Occipital lobe (tissue), 2 donors: ENCODE data around the gene MYRFL. TPM values are rescaled to one million over a fixed set of nuclear protein-coding genes. Genes with fewer than 3 reads are reported as not detected.
"Not testable (repeated sequence)": the region's sequence is repeated elsewhere in the genome, so short reads cannot be mapped to it uniquely, and the experiment has no call there.

Experiments used
- DNase-seq: peaks from one replicate; lab custom pipeline; 2025; lab: John Stamatoyannopoulos, UW
- total RNA-seq: library from RNA; depleted of rRNA; stranded (reverse); fragments of >200 nt; gene quantifications from one replicate; pipeline ENCODE4 v1.2.3, GENCODE V29; 2014

Gene MYRFL
- total RNA-seq, 1 donor from 2014 or later: 0.78 TPM

DNA sequence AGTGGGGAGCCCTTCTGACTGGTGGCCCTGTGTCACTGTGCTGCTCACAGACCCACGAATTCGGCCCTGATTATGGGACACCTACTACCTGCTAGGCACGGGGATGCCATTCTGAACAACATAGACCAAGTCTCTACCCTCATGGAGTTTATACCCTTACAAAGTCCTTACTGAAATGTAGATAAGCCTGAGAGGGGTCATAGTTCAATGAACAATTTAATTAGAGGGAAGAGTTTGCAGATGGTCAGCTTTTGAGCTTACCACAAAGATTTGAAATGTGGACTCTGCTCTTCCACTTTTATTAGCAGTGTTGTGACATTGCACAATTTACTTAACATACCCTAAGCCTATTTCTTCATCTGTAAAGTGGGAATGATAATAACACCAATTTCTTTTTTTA lies 161.1 kb downstream of the MYRFL start:
- no peak for DNase-seq

DNA sequence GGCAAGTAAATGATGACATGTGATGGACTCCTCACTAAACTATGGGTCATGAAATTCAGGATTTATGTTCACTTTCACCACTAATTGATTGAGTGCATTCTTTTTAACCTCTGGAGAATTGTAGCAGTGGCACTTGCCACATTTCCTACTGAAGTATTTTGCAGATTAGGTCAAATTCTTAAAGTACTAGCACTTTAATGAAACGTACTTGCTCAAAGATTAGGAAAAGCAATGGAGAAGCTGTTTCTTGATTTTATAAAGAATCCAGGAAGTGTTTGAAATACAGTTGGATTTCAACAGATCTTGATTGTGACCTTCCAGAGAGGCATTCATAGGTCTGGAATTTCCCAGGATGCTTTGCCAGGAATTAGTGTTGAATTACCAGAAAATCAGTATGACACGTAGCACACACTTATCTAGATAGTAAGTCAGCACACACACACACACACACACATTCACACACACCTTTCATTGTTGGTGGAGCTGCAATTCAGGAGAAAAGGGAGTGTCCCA lies 162.6 kb downstream of the MYRFL start:
- DNase-seq: no peak

DNA sequence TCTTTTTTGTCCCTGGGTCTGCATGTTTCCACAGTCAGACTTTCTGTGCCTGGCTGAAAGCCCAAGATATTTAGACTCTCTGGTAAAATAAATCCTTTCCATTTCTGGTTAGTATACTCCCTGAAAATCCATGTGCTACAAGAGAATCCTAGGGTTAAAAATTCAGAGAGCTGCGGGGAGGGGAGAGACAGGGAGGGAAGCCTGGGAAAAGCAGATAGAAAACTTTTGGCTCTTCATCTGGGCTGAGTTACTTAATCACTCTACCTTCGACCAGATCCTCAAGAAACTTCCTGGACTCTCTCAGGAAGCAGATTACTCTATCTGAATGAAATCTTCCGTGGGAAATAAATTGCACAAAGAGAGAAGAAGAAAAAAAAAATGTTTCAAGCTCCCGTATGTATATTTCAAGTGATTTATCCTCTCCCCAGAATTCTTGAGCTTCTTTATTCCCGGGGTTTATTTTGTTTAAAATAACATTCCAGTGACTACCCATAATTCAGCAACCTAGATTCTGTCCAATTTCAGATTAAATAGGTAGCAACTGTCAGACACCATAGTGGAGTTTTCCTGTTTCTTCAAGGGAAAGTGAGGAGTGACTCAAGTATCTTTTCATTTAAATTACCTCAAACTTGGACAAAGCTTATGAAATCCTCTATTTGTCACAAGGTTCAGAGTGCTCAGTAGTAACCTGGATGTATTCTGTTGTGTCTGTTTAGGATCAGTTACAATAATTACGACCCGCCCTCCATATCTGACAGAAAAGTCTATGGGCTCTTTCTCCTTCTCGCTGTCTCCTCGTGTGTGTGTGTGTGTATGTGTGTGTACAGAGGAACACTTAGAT lies 163.7 kb downstream of the MYRFL start:
- no peak for DNase-seq

DNA sequence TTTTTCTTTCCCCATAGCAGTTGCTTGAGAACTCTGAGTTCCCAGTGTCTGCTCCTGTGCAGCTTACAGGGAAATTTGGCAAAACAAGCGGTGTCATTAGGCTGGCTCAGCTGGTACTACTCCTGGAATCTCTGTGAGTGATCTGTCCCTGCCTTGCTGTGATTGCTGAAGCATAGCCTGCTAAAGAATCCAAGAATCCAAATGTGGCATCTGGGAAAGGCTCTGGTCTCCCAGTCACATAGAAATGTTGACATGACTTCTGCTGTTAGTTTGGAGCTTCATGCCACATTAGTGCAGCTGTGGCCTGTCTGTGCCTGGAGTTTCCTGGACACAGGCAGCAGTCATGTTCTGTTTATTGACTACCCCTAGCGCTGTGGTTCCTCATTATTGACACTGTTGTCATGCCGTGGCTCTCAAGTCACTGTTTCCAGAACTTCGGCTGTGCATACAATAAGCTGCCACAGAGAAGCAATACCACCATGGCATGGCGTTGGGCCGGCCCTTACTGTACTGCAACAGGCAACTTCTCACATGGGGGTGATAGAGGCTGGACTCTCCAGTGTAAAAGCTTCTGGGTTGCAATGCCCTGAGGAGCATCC lies 166.8 kb downstream of the MYRFL start:
- DNase-seq: no peak

DNA sequence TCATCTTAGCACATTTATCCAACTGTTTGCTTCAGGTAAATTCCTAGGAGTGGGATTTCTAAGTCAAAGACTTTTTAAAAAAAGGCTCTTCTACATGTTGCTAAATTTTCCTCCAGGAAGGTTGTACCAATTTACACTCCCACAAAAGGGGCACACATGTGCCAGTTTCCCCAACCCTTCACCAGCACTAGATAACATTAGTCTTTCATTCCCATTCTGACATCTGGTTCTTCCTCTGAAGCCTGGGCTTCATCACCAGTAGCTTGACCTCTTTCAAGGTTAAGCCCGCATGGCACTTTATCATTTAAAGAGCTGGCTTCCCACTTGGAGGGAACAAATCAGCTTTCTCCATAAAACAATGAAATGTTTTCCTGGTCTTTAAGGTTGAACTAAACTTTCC lies 168.4 kb downstream of the MYRFL start:
- DNase-seq: no peak

DNA sequence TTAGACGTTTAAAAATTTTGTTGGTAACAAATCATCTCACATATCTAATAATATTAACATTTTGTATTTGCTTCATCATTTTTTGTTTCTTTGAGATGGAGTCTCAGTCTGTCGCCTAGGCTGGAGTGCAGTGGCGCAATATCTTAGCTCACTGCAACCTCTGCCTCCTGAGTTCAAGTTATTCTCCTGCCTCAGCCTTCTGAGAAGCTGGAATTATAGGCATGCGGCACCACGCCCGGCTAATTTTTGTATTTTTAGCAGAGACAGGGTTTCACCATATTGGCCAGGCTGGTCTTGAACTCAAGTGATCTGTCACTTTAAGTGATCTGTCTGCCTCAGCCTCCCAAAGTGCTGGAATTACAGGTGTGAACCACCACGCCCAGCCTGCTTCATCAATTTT lies 169.1 kb downstream of the MYRFL start:
- not testable (repeated sequence) for DNase-seq

DNA sequence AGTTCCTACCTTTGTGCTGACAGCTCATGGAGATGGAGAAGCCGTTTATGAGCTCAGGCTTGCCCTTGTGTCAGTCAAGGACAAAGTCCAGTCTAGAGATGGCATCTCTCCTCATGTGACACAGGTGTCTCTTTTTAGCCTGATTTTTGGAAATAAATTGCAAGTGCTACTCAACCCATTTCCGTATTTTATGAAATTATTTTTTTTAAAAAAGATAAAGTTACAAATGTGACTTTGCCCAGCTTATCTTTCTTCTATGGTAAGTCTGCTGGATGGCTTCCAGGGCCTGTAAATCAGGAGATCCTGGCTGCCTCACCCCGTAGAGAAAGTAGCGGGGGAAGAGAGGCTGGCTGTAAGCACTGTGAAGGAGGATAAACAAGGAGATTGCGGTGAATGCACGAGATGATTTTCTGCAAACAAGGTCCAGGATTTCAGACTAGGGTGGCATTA lies 169.7 kb downstream of the MYRFL start:
- DNase-seq: no peak

DNA sequence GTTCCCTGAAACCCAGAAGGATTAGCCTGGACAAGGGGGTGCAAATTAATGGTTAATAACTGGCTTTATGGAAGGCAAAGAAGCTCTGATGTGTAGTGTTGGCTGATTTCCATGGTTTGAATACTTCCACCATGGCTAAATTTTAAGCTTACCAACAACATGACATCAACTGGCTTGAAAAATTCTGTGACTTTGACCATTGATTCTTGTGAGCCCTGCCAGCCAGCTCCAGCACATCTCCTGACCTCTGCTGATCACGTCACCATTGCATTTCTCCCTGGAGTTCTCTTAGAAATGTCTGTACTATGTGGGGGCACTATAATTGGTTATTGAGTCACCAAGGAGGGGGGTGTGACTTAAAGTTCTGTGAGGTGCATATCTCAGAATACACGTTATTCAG lies 171.2 kb downstream of the MYRFL start:
- no peak for DNase-seq

DNA sequence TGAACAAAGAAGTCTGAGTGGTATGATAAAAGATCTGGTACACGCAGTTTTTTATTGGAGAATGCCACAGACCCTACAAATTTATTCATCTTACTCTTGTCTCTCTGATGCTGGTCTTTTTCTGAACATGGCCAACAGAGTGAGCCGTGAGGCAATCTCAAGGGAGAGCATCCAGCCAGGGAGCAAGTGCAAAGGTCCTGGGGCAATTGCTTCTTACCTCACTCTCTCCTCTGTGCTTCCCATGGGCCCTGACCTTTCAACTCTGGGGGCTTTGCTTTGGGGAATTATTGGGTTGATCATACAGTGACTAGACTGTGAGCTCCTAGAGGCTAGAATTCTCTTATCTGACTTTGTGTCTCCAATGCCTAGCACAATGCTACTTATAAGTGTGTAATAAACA lies 171.7 kb downstream of the MYRFL start:
- no peak for DNase-seq

DNA sequence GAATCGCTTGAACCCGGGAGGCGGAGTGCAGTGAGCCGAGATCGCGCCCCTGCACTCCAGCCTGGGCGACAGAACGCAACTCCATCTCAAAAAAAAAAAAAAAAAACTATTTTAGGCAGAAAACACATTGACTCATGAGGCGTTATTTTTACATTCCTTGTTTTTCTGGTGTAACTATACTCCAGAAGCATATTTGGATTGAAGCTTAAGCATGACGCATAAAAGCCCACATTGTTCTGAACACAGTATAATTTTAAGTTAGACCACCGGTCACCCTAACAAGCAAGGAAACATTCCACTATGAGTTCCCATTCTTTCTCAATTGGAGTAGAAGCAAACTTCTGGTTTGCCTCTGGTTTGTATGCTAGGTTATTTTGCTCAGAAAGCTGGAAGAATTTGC lies 173.0 kb downstream of the MYRFL start:
- DNase-seq: no peak

DNA sequence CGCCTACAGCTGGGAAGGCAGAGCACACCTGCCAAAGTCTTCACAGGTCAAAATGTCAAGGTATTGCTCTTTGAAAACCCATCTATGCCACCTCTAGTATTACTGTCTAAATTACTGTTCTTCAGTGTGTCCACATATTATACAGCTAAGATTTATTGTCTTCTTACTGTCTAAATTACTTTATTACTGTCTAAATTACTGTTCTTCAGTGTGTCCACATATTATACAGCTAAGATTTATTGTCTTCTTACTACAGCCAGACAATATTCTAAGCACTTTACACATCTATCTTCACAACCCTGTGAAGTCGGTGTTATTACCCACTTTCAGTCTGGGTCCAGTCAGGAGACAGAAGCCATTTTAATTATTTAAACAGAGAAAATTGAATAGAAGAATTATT lies 173.9 kb downstream of the MYRFL start:
- DNase-seq: no peak

DNA sequence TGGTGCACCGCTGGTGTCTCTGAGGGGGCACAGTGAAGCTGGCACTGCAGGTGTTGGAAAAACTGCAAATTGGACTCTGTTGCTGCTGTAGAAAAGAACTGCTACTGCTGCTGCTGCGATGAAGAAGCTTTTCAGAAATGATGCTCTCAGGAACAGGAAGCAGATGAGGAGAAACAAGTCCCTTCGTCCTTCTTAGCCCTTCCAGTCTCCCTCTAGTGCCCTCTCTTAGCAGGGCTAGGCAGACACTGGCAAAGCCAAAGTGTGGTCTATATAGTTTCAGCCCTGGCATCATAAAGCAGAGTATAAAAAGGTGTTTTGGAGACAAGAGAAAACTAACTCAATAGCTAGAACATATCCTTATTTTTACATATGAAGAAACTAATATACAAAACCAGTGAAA lies 174.5 kb downstream of the MYRFL start:
- no peak for DNase-seq

DNA sequence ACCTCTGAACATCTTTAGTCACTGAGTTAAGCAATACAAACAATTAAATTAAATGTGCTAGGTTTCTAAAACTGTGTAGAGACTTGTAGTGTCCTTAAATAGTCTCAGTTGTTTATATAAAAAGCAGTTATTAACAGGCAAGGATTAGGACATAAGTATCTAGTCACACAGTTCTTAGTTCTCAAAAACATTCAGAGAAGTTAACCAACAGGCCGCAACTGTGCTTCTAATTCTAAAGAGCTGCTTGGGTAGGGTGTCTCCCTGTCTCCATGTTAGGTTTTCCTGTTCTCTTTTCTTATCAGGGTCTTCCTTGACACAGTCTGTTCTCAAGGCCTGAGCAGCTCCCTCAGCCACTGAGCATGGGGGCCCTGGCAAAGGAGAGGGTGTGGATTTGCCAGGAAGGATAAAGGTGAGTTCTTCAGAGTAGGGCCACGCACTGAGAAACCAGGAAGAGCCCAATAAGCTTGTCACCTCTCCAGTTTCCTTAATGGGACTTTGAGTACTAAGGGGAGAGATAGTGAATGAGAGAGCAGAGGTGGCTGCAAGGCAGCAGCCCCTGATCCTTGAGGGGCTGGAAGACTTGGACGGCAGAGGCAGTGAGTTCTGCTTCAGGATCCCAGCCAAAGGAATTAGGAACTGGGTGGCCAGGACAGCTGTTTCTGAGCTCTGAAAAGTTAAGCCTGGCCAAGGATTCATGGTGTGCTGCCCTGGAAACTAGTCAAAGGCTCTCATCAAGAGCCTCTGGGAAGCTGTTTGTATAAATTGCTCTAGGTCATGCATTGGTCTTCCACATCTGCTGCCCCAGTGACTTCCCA lies 177.3 kb downstream of the MYRFL start:
- no peak for DNase-seq

DNA sequence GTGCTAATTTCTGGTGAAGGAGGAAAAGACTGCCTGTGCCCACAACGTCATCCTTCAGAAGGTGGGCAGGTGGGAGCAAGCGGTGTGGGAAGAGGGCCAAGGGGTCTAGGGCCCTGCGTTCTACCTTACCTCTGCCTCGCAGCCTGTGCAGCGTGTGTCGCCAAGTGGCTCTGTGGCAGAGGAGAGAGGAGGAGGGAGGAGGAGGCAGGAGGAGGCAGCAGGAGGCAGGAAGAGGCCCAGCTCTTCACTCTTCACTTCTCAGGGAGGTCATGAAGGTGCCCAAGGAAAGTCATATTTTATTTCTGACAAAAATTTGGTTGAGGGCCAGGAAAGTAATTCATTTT lies 177.9 kb downstream of the MYRFL start:
- no peak for DNase-seq

DNA sequence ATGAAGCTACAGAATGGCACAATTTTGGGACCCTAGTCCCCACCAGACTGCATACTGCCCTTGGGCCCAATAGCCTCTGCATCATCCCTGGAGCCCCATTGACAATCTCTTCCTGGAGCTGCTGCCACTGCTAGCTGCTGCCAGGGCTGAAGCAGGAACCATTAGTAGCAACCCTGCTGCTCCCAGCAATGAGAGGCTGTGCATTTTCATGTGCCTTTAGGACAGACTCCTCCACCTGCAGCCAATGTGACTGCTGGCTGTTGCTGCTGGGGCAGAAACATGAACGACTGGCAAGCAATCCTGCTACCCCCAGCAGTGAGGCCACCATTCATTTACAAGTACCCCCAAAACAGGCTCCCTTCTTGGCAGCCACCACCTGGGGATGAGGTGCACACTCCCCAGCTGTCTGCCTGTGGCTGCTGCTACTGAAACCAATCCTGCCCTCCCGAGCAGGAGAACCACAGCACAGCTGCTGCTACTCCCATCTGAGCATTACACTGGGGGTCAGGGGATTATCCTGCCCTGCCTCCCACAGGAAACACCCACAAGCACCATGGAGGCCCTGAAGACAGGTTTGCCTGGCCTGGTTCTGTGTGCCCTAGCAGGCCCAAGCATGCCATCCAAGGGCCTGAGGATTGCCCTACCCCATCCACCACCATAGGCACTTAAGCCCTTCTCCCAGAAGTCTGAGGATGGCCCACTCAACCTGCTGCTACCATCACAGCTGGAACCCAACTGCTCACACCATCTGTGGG lies 181.0 kb downstream of the MYRFL start:
- DNase-seq: no peak

DNA sequence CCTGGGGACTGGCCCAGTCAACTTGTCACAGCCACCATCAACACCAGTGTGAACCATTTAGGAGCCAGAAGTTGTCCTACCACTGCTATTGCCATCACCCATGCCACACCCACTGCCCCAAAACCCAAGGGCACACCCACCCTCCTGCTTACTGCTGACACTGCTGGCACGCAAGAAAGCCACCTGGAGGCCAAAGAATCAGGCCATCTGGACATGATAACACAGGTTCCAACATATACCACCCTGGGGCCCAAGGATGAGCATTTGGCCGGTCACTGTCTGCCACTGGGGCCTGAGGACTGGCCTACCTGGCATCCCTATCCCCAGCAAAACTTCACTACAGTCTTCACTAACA lies 181.6 kb downstream of the MYRFL start:
- DNase-seq: no peak

DNA sequence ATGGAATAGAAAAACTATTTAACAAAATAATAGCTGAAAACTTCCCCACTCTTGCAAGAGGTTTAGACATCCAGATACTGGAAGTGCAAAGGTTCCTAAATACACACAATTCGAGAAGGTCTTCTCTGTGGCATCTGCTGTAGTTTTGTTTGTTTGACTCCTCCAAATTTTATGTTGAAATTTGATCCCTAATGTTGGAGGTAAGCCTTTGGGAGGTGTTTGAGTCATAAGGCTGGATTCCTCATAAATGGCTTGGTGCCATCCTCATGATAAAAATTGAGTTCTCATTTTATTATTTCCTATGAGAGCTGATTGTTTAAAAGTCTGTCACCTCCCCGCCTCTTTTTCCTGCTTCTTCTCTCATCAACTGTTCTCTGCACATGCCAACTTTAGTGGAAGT lies 182.7 kb downstream of the MYRFL start:
- no peak for DNase-seq
